IMR-90 (cell line): ENCODE data around the gene PCIF1. TPM values are rescaled to one million over a fixed set of nuclear protein-coding genes. Genes with fewer than 3 reads are reported as not detected.

Source experiments
- ATAC-seq: fragments of 200-7000 bp; cut with Tn5 transposase; 2 replicates; pipeline ENCODE4 v1.9.1; 2020; ENCODE audit warnings: low read depth, mild to moderate bottlenecking, moderate library complexity
- BruUV-seq: library from RNA; stranded (reverse); fragments of 400-500 nt; replicated peaks from 2 replicates; lab custom pipeline; 2021; lab: Mats Ljungman, UMichigan
- CTCF ChIA-PET: fragments of 300-600 bp; formaldehyde crosslinking; extraction: SDS; loops from one replicate; lab custom pipeline; 2021; ENCODE audit warnings: antibody characterized with exemption; lab: Yijun Ruan, JAX
- POLR2A ChIA-PET: fragments of 300-600 bp; sonication (Branson Sonifier 250); formaldehyde crosslinking; loops from one replicate; lab custom pipeline; 2022; ENCODE audit warnings: antibody characterized with exemption; ENCODE audit not compliant: unreplicated experiment; lab: Charles Lee
- DNase-seq: peaks from one replicate; pipeline ENCODE4 v3.0.0; 2013
- H2AFZ ChIP-seq: replicated peaks from 2 replicates; pipeline ENCODE3; 2013; ENCODE audit warnings: low read length, mild to moderate bottlenecking; ENCODE audit not compliant: poor library complexity
- H2AK5ac ChIP-seq: 2 replicates; pipeline ENCODE4 v1.6.1; 2013; ENCODE audit warnings: low read depth, low read length, inconsistent platforms
- H2AK9ac ChIP-seq: replicated peaks from 2 replicates; pipeline ENCODE3; 2013; ENCODE audit warnings: mild to moderate bottlenecking, low read depth, low read length, moderate library complexity; ENCODE audit not compliant: poor library complexity
- H2BK120ac ChIP-seq: 2 replicates; pipeline ENCODE4 v1.6.1; 2013; ENCODE audit warnings: low read depth, low read length, inconsistent platforms
- H2BK15ac ChIP-seq: 3 replicates; pipeline ENCODE4 v1.6.1; 2013; ENCODE audit warnings: low read depth, low read length, inconsistent platforms
- H2BK20ac ChIP-seq: 2 replicates; pipeline ENCODE4 v1.6.1; 2013; ENCODE audit warnings: low read depth, mild to moderate bottlenecking, inconsistent platforms, low read length, moderate library complexity
- H2BK5ac ChIP-seq: 2 replicates; pipeline ENCODE4 v1.6.1; 2013; ENCODE audit warnings: mild to moderate bottlenecking, low read depth, low read length, inconsistent platforms; ENCODE audit not compliant: poor library complexity, severe bottlenecking
- H3K14ac ChIP-seq: replicated peaks from 2 replicates; pipeline ENCODE4 v1.6.1; 2013; ENCODE audit warnings: low read depth, low read length, inconsistent platforms
- H3K18ac ChIP-seq: 2 replicates; pipeline ENCODE4 v1.6.1; 2013; ENCODE audit warnings: low read depth, low read length, control low read depth
- H3K23ac ChIP-seq: 2 replicates; pipeline ENCODE4 v1.6.1; 2013; ENCODE audit warnings: low read depth, low read length, inconsistent platforms
- H3K27ac ChIP-seq: 2 replicates; pipeline ENCODE4 v1.5.1; 2013; ENCODE audit warnings: mild to moderate bottlenecking, control low read depth, low read length; ENCODE audit not compliant: insufficient read depth
- H3K27me3 ChIP-seq: 2 replicates; pipeline ENCODE4 v1.6.1; 2013; ENCODE audit warnings: low read length; ENCODE audit not compliant: control insufficient read depth, insufficient read depth
- H3K36me3 ChIP-seq: 2 replicates; pipeline ENCODE4 v1.6.1; 2013; ENCODE audit warnings: low read length, mixed read lengths; ENCODE audit not compliant: control insufficient read depth, insufficient read depth
- H3K4ac ChIP-seq: 2 replicates; pipeline ENCODE4 v1.6.1; 2013; ENCODE audit warnings: low read depth, low read length, inconsistent platforms
- H3K4me1 ChIP-seq: 2 replicates; pipeline ENCODE4 v1.6.1; 2013; ENCODE audit warnings: low read length, mixed read lengths; ENCODE audit not compliant: control insufficient read depth, insufficient read depth
- H3K4me2 ChIP-seq: 2 replicates; pipeline ENCODE4 v1.6.1; 2013; ENCODE audit warnings: low read depth, mild to moderate bottlenecking, control low read depth, low read length, moderate library complexity
- H3K4me3 ChIP-seq: 2 replicates; pipeline ENCODE4 v1.5.1; 2013; ENCODE audit warnings: low read depth, mild to moderate bottlenecking, control low read depth, low read length, moderate library complexity; ENCODE audit not compliant: insufficient read depth
- H3K56ac ChIP-seq: 2 replicates; pipeline ENCODE4 v1.6.1; 2013; ENCODE audit warnings: low read length, inconsistent platforms; ENCODE audit not compliant: insufficient read depth; ENCODE audit errors: extremely low read depth
- H3K79me1 ChIP-seq, 2 experiments: 2 replicates each; pipeline ENCODE4 v1.6.1; 2013; ENCODE audit warnings: low read length in 2 of 2, inconsistent platforms in 1 of 2, low read depth in 1 of 2
- H3K9ac ChIP-seq: 2 replicates; pipeline ENCODE4 v1.6.1; 2013; ENCODE audit warnings: low read depth, low read length, control low read depth
- H3K9me1 ChIP-seq: 2 replicates; pipeline ENCODE4 v1.6.1; 2013; ENCODE audit warnings: low read length, inconsistent platforms; ENCODE audit not compliant: insufficient read depth
- H3K9me3 ChIP-seq: 2 replicates; pipeline ENCODE4 v1.6.1; 2013; ENCODE audit warnings: low read length; ENCODE audit not compliant: control insufficient read depth, insufficient read depth
- H4K20me1 ChIP-seq: 2 replicates; pipeline ENCODE4 v1.6.1; 2013; ENCODE audit warnings: low read length, inconsistent platforms; ENCODE audit not compliant: insufficient read depth
- H4K5ac ChIP-seq: 2 replicates; pipeline ENCODE4 v1.6.1; 2013; ENCODE audit warnings: mild to moderate bottlenecking, low read depth, low read length, control low read depth
- H4K8ac ChIP-seq, 2 experiments: 2 replicates each; pipeline ENCODE4 v1.6.1; 2013; ENCODE audit warnings: low read depth in 2 of 2, low read length in 2 of 2, control low read depth in 1 of 2, inconsistent platforms in 1 of 2
- H4K91ac ChIP-seq: 2 replicates; pipeline ENCODE4 v1.6.1; 2013; ENCODE audit warnings: low read depth, low read length, inconsistent platforms; ENCODE audit not compliant: insufficient read depth
- BHLHE40 ChIP-seq: fragments of 150-350 bp; IDR thresholded peaks from 2 replicates; pipeline ENCODE4 v1.6.1; 2016; ENCODE audit warnings: mild to moderate bottlenecking, low read depth, low read length
- CEBPB ChIP-seq: IDR thresholded peaks from 2 replicates; pipeline ENCODE4 v1.6.1; 2012; ENCODE audit warnings: low read depth, low read length, improper control_type of control experiment
- CHD1 ChIP-seq: IDR thresholded peaks from 2 replicates; pipeline ENCODE4 v1.6.1; 2012; ENCODE audit warnings: low read depth, low read length, improper control_type of control experiment
- ELK1 ChIP-seq: fragments of 150-350 bp; IDR thresholded peaks from 2 replicates; pipeline ENCODE4 v1.6.1; 2016; ENCODE audit warnings: low read depth, mild to moderate bottlenecking, low read length, moderate library complexity, borderline replicate concordance
- FOS ChIP-seq: fragments of 150-350 bp; IDR thresholded peaks from 2 replicates; pipeline ENCODE4 v1.6.1; 2016; ENCODE audit warnings: low read depth, low read length
- MAZ ChIP-seq: IDR thresholded peaks from 2 replicates; pipeline ENCODE4 v1.6.1; 2012; ENCODE audit warnings: low read depth, mild to moderate bottlenecking, low read length, improper control_type of control experiment, moderate library complexity, borderline replicate concordance
- MXI1 ChIP-seq: IDR thresholded peaks from 2 replicates; pipeline ENCODE4 v1.6.1; 2012; ENCODE audit warnings: low read depth, mild to moderate bottlenecking, low read length, moderate library complexity, borderline replicate concordance
- POLR2A ChIP-seq: IDR thresholded peaks from 2 replicates; pipeline ENCODE4 v1.6.1; 2012; ENCODE audit warnings: mild to moderate bottlenecking, low read depth, low read length
- RAD21 ChIP-seq: IDR thresholded peaks from 2 replicates; pipeline ENCODE4 v1.6.1; 2012; ENCODE audit warnings: low read length, improper control_type of control experiment
- RCOR1 ChIP-seq: IDR thresholded peaks from 2 replicates; pipeline ENCODE4 v1.6.1; 2012; ENCODE audit warnings: mild to moderate bottlenecking, low read length, improper control_type of control experiment; ENCODE audit not compliant: insufficient replicate concordance
- SMC3 ChIP-seq: fragments of 150-350 bp; IDR thresholded peaks from 2 replicates; pipeline ENCODE4 v1.6.1; 2016; ENCODE audit warnings: low read depth, mild to moderate bottlenecking, antibody characterized with exemption, low read length, moderate library complexity
- WGBS, 2 experiments: methylation state at CpG; one replicate each; pipeline versions ENCODE4 v1.1.5 to v1.1.7; 2013; ENCODE audit warnings: missing lambda C conversion rate in 2 of 2; ENCODE audit not compliant: insufficient read length in 1 of 2; ENCODE audit errors: extremely low coverage in 2 of 2; 5-methylcytosine and 5-hydroxymethylcytosine counted together
- dilution Hi-C: fragments of 300-500 bp; cut with HindIII; formaldehyde crosslinking; loops from one replicate; pipeline ENCODE4 v1.14.3; 2018; ENCODE audit warnings: low sequenced_read_pairs; ENCODE audit not compliant: unreplicated experiment
- in situ Hi-C: fragments of 300-500 bp; cut with MboI; formaldehyde crosslinking; loops from 3 replicates; pipeline ENCODE4 v1.14.3; 2019; ENCODE audit warnings: low sequenced_read_pairs, inconsistent platforms, mixed read lengths
- intact Hi-C: fragments of 100-400 bp; cut with micrococcal nuclease; formaldehyde crosslinking; loops from 2 replicates; pipeline ENCODE4 v1.10.0; 2022
- polyA plus RNA-seq, 3 experiments: library from polyadenylated mRNA; depleted of rRNA; stranded (reverse); fragments of >200 nt; gene quantifications; 2 replicates each; pipeline ENCODE4 v1.2.3, GENCODE V29; 2012; ENCODE audit warnings: low replicate concordance in 1 of 3
- total RNA-seq: library from RNA; depleted of rRNA; stranded (reverse); fragments of >200 nt; gene quantifications from 2 replicates; pipeline ENCODE4 v1.2.3, GENCODE V29; 2012
- TF ChIP-seq, protein P1 (sequence below): fragments of 150-350 bp; IDR thresholded peaks from 2 replicates; pipeline ENCODE4 v1.6.1; 2017; ENCODE audit warnings: mild to moderate bottlenecking, antibody characterized with exemption, low read length, low read depth

PCIF1 gene
- total and polyA plus RNA-seq, 2 of the 4 experiments (the other 2 are of a cell fraction): 5.4 to 18.3 TPM

DNA sequence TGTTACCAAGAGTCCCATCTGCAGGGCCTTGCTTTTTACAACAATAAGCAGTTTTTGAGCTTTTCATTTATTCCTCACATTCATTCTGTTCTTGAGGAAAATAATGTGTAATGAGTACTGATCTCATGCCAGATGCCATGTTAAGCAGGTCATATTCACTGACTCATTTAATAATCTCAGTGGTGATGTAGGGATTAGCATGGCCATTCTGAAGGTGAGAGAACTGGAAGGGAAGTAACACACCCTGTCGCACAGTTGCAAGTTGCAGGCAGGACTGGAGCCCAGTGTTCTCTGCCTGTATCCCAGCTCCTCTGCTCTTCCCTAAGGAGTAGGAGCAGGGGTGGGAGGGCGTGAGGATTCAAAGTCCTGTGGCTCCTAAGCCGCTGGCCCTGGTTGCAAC lies 5.6 kb downstream of the PCIF1 start:
- H4K8ac ChIP-seq: no peak overlapping the region
- H3K4me3 ChIP-seq: no peak overlapping the region
- no peak overlapping the region for H3K56ac ChIP-seq
- BruUV-seq: no TSS peak
- ATAC-seq: no peak
- WGBS, 2 experiments: no CpG with 5 or more reads among the region's 3 CpGs
- no peak overlapping the region for H4K5ac ChIP-seq
- POLR2A ChIA-PET: no interaction called here
- no peak overlapping the region for H3K4me2 ChIP-seq
- peaks cover 3% of the 10 kb centered on the region; the same call in 1 of the 2 replicates for H4K20me1 ChIP-seq
- intact Hi-C loops (no loop called here), in situ Hi-C loops (no loop called here), dilution Hi-C loops (no loop called here)
- peaks cover 57% of the 10 kb centered on the region for H3K36me3 ChIP-seq
- no peak overlapping the region for H3K18ac ChIP-seq
- no peaks in the 10 kb centered on the region for H3K27me3 ChIP-seq
- H3K14ac ChIP-seq: no peak overlapping the region
- H2AFZ ChIP-seq: no peak overlapping the region
- H3K27ac ChIP-seq: no peak overlapping the region
- no peak for TF ChIP-seq MXI1
- no peak for TF ChIP-seq POLR2A
- no peak for TF ChIP-seq RCOR1
- TF ChIP-seq ELK1: no peak
- TF ChIP-seq FOS: no peak
- no peak for TF ChIP-seq BHLHE40
- TF ChIP-seq, protein P1, sequence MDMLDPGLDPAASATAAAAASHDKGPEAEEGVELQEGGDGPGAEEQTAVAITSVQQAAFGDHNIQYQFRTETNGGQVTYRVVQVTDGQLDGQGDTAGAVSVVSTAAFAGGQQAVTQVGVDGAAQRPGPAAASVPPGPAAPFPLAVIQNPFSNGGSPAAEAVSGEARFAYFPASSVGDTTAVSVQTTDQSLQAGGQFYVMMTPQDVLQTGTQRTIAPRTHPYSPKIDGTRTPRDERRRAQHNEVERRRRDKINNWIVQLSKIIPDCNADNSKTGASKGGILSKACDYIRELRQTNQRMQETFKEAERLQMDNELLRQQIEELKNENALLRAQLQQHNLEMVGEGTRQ: no peak
- TF ChIP-seq CEBPB: no peak
- TF ChIP-seq RAD21: no peak
- no peak for TF ChIP-seq MAZ
- no peak for TF ChIP-seq SMC3
- no peak for TF ChIP-seq CHD1
- H3K9ac ChIP-seq: no peak overlapping the region
- no peak overlapping the region for H2BK5ac ChIP-seq
- H3K23ac ChIP-seq: no peak overlapping the region; the same call in 1 of the 2 replicates
- H3K4ac ChIP-seq: no peak overlapping the region
- H3K4me1 ChIP-seq: peaks cover 3% of the 10 kb centered on the region; the same call in 1 of the 2 replicates
- DNase-seq: no peak
- H2AK5ac ChIP-seq: no peak overlapping the region
- H2BK120ac ChIP-seq: no peak overlapping the region
- H4K91ac ChIP-seq: no peak overlapping the region
- CTCF ChIA-PET: no interaction called here
- H2BK15ac ChIP-seq: no peak overlapping the region
- H3K9me1 ChIP-seq: 0 out of 2 replicates have a peak, but pooled peaks cover 3% of the 10 kb centered on the region
- H2AK9ac ChIP-seq: no peak overlapping the region
- no peaks in the 10 kb centered on the region for H3K9me3 ChIP-seq
- no peak overlapping the region for H2BK20ac ChIP-seq
- H3K79me1 ChIP-seq: peaks cover 19 to 37% of the 10 kb centered on the region in 2 experiments
